GM12874 (cell line): Measurements from ENCODE around the gene SECISBP2L.

ENCODE experiments used
- CTCF ChIP-seq: IDR thresholded peaks from 2 replicates; pipeline ENCODE4 v1.5.1; 2011; ENCODE audit warnings: low read depth, mild to moderate bottlenecking, control low read depth, low read length, moderate library complexity; ENCODE audit not compliant: insufficient read depth

Gene SECISBP2L

GRCh38 chr15:49046220-49047102 lies at the start of gene SECISBP2L:
SECISBP2L (minus strand) TSS chr15:49046446; CDS start chr15:49046299, 147 bp downstream.
- peak; percentile 68 for TF ChIP-seq CTCF

- no peak for TF ChIP-seq CTCF
Observed at GRCh38 chr15:49094923-49095322, 48.7 kb upstream of the SECISBP2L start.

GRCh38 chr15:49093252-49094105 lies 47.2 kb upstream of the SECISBP2L start:
- TF ChIP-seq CTCF: no peak

GRCh38 chr15:49088996-49089395 lies 42.8 kb upstream of the SECISBP2L start:
- no peak for TF ChIP-seq CTCF

GRCh38 chr15:49085696-49086459 lies 39.6 kb upstream of the SECISBP2L start:
- TF ChIP-seq CTCF: no peak

GRCh38 chr15:49084285-49084570 lies 38.0 kb upstream of the SECISBP2L start:
- no peak for TF ChIP-seq CTCF
